Measurements from ENCODE around the gene LAMA5. TPM values are rescaled to one million over a fixed set of nuclear protein-coding genes. Genes with fewer than 3 reads are reported as not detected.
A peak's percentile ranks its signal among the peaks of the same experiment; 100 is the strongest.

LAMA5 gene
- polyA plus RNA-seq, 1 donor (not counting 4 experiments of a cell fraction or from before 2014, with no cell fraction given), result 8.7 TPM

DNA sequence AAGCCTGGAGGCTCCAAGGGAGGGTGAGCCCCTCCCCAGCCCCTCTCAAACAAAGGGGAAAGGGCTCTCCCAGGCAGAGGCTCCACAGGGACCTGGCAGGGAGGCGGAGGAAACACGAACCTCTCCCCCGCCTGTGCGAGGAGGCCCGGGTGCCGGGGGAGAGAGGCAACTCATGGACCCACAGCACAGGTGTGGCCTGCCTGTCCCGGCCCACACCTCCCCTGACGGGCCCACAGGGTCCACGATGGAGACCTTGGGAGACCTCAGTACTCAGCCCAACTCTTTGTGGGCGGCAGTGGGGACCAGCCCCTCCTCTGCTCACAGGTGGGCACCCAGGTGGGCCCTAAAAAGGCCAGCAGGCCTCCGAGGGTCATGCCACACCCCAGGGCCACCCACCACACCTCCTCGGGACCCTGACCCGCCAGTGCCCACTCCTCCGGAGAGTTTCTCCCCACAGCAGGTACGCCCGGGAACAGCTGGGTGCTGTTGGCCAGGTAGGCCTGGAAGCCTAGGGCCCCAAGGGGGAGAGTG, 12.2 kb downstream of the LAMA5 start:
- no peaks in the 10 kb centered on the region for H3K9me1 ChIP-seq (ENCODE audit: control insufficient read depth, extremely low read depth, insufficient read depth, low read length)
- DNase-seq (ENCODE audit: low read depth, low spot score) (no peak), FAIRE-seq (no peak)
- no peaks in the 10 kb centered on the region for H3K9me3 ChIP-seq (ENCODE audit: control insufficient read depth, low read depth, low read length)
- H3K9ac ChIP-seq (ENCODE audit: control insufficient read depth, extremely low read depth, insufficient read depth, low read length), result peak overlapping the region; percentile 72
- peak overlapping the region; percentile 79 for H3K27ac ChIP-seq (ENCODE audit: control insufficient read depth, insufficient read depth, low read length)
- H2AFZ ChIP-seq (ENCODE audit: control insufficient read depth, low read length), result no peak overlapping the region
- H3K4me2 ChIP-seq (ENCODE audit: control insufficient read depth, extremely low read depth, insufficient read depth, low read depth, low read length), result peak overlapping the region; percentile 74
- peaks cover 7 to 24% of the 10 kb centered on the region in 2 experiments for H3K36me3 ChIP-seq (ENCODE audit: control insufficient read depth in 2 of 2, extremely low read depth in 1 of 2, insufficient read depth in 2 of 2, low read length in 2 of 2)
- dilution Hi-C loops (cut with MboI; ENCODE audit: extremely low pct_ligation_motif_present, low sequenced_read_pairs), result no loop called here
- H3K27me3 ChIP-seq (ENCODE audit: control insufficient read depth, extremely low read depth, insufficient read depth, low read length), result no peaks in the 10 kb centered on the region
- no peak for TF ChIP-seq EZH2 (IDR thresholded peaks at IDR 0.05; ENCODE audit: low read length)
- TF ChIP-seq, protein P1, sequence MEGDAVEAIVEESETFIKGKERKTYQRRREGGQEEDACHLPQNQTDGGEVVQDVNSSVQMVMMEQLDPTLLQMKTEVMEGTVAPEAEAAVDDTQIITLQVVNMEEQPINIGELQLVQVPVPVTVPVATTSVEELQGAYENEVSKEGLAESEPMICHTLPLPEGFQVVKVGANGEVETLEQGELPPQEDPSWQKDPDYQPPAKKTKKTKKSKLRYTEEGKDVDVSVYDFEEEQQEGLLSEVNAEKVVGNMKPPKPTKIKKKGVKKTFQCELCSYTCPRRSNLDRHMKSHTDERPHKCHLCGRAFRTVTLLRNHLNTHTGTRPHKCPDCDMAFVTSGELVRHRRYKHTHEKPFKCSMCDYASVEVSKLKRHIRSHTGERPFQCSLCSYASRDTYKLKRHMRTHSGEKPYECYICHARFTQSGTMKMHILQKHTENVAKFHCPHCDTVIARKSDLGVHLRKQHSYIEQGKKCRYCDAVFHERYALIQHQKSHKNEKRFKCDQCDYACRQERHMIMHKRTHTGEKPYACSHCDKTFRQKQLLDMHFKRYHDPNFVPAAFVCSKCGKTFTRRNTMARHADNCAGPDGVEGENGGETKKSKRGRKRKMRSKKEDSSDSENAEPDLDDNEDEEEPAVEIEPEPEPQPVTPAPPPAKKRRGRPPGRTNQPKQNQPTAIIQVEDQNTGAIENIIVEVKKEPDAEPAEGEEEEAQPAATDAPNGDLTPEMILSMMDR (optimal IDR thresholded peaks at IDR 0.05 in 1 of 3, IDR thresholded peaks at IDR 0.05 in 1 of 3, conservative IDR thresholded peaks at IDR 0.05 in 1 of 3; ENCODE audit: extremely low read depth in 1 of 3, insufficient read depth in 2 of 3, low read length in 3 of 3), result no peak
- H4K20me1 ChIP-seq (ENCODE audit: control insufficient read depth, extremely low read depth, insufficient read depth, low read length), result peaks cover 9% of the 10 kb centered on the region
- H3K79me2 ChIP-seq (ENCODE audit: control insufficient read depth, insufficient read depth, low read length), result peaks cover 55% of the 10 kb centered on the region
- peak overlapping the region; percentile 4 to 46 (median 38) for H3K4me3 ChIP-seq (ENCODE audit: control insufficient read depth in 2 of 3, extremely low read depth in 1 of 3, insufficient read depth in 2 of 3, low read depth in 1 of 3, low read length in 3 of 3)
- peaks cover 94% of the 10 kb centered on the region for H3K4me1 ChIP-seq (ENCODE audit: control insufficient read depth, extremely low read depth, insufficient read depth, low read length)

- H3K27ac ChIP-seq (ENCODE audit: control insufficient read depth, insufficient read depth, low read length), result no peak overlapping the region
- H3K27me3 ChIP-seq (ENCODE audit: control insufficient read depth, extremely low read depth, insufficient read depth, low read length), result no peaks in the 10 kb centered on the region
- H2AFZ ChIP-seq (ENCODE audit: control insufficient read depth, low read length), result no peak overlapping the region
- DNase-seq (ENCODE audit: low read depth, low spot score), result no peak
- dilution Hi-C loops (cut with MboI; ENCODE audit: extremely low pct_ligation_motif_present, low sequenced_read_pairs), result no loop called here
- H3K79me2 ChIP-seq (ENCODE audit: control insufficient read depth, insufficient read depth, low read length), result peaks cover 54% of the 10 kb centered on the region
- TF ChIP-seq, protein P1 (optimal IDR thresholded peaks at IDR 0.05 in 1 of 3, IDR thresholded peaks at IDR 0.05 in 1 of 3, conservative IDR thresholded peaks at IDR 0.05 in 1 of 3; ENCODE audit: extremely low read depth in 1 of 3, insufficient read depth in 2 of 3, low read length in 3 of 3), result no peak
- no peak for TF ChIP-seq EZH2 (IDR thresholded peaks at IDR 0.05; ENCODE audit: low read length)
- peaks cover 7 to 22% of the 10 kb centered on the region in 2 experiments for H3K36me3 ChIP-seq (ENCODE audit: control insufficient read depth in 2 of 2, extremely low read depth in 1 of 2, insufficient read depth in 2 of 2, low read length in 2 of 2)
- peak overlapping the region; percentile 27 for H3K4me2 ChIP-seq (ENCODE audit: control insufficient read depth, extremely low read depth, insufficient read depth, low read depth, low read length)
- H3K9me1 ChIP-seq (ENCODE audit: control insufficient read depth, extremely low read depth, insufficient read depth, low read length), result no peaks in the 10 kb centered on the region
- no peaks in the 10 kb centered on the region for H3K9me3 ChIP-seq (ENCODE audit: control insufficient read depth, low read depth, low read length)
- no peak for FAIRE-seq
- H3K4me1 ChIP-seq (ENCODE audit: control insufficient read depth, extremely low read depth, insufficient read depth, low read length), result peaks cover 91% of the 10 kb centered on the region
- H3K9ac ChIP-seq (ENCODE audit: control insufficient read depth, extremely low read depth, insufficient read depth, low read length), result no peak overlapping the region
- no peak overlapping the region for H3K4me3 ChIP-seq (ENCODE audit: control insufficient read depth in 2 of 3, extremely low read depth in 1 of 3, insufficient read depth in 2 of 3, low read depth in 1 of 3, low read length in 3 of 3)
- peaks cover 9% of the 10 kb centered on the region for H4K20me1 ChIP-seq (ENCODE audit: control insufficient read depth, extremely low read depth, insufficient read depth, low read length)
Measured at GRCh38 chr20:62354031-62354808, 12.9 kb downstream of the LAMA5 start.

Data from keratinocyte (primary cell).